ENCODE results near the gene DDI2.
A peak's percentile ranks its signal among the peaks of the same experiment; 100 is the strongest.

DDI2 gene

DNA sequence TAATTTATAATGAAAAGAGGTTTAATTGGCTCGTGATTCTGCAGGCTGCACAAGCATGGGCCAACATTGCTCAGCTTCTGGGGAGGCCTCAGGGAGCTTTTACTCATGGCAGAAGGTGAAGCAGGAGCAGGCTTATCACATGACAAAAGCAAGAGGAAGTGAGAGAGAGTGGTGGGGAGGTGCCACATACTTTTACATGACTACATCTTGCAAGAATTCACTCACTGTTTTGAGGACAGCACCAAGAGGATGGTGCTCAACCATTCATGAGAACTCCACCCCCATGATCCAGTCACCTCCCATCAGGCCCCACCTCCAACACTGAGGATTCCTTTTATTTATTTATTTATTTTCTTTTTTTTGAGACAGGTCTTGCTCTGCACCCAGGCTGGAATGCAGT, 61.3 kb downstream of the DDI2 start:
- H3K4me3 ChIP-seq (ENCODE audit: low read depth, low read length) = no peak overlapping the region
- TF ChIP-seq, protein P1, sequence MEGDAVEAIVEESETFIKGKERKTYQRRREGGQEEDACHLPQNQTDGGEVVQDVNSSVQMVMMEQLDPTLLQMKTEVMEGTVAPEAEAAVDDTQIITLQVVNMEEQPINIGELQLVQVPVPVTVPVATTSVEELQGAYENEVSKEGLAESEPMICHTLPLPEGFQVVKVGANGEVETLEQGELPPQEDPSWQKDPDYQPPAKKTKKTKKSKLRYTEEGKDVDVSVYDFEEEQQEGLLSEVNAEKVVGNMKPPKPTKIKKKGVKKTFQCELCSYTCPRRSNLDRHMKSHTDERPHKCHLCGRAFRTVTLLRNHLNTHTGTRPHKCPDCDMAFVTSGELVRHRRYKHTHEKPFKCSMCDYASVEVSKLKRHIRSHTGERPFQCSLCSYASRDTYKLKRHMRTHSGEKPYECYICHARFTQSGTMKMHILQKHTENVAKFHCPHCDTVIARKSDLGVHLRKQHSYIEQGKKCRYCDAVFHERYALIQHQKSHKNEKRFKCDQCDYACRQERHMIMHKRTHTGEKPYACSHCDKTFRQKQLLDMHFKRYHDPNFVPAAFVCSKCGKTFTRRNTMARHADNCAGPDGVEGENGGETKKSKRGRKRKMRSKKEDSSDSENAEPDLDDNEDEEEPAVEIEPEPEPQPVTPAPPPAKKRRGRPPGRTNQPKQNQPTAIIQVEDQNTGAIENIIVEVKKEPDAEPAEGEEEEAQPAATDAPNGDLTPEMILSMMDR (conservative IDR thresholded peaks at IDR 0.05; ENCODE audit: low read depth, low read length) = no peak
- peak; percentile 90 for DNase-seq (ENCODE audit: low read depth)

DNA sequence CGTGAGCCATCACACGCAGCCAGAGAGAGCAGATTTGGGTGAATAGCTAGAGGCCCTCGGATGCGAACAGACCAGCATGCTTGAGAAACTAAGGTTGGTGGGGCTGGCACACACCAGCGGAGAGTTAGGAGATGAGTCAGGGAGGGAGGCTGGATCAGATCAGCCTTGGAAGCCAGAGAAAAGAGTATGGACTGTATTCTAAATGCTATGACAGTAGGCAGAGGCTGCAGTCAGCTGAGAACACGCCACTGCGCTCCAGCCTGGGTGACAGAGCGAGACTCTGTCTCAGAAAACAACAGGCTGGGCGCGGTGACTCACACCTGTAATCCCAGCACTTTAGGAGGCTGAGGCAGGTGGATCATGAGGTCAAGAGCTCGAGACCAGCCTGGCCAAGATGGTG, 62.9 kb downstream of the DDI2 start:
- no peak overlapping the region for H3K4me3 ChIP-seq (ENCODE audit: low read depth, low read length)
- peak; percentile 62 for DNase-seq (ENCODE audit: low read depth)
- TF ChIP-seq, protein P1 (conservative IDR thresholded peaks at IDR 0.05; ENCODE audit: low read depth, low read length) = no peak

DNA sequence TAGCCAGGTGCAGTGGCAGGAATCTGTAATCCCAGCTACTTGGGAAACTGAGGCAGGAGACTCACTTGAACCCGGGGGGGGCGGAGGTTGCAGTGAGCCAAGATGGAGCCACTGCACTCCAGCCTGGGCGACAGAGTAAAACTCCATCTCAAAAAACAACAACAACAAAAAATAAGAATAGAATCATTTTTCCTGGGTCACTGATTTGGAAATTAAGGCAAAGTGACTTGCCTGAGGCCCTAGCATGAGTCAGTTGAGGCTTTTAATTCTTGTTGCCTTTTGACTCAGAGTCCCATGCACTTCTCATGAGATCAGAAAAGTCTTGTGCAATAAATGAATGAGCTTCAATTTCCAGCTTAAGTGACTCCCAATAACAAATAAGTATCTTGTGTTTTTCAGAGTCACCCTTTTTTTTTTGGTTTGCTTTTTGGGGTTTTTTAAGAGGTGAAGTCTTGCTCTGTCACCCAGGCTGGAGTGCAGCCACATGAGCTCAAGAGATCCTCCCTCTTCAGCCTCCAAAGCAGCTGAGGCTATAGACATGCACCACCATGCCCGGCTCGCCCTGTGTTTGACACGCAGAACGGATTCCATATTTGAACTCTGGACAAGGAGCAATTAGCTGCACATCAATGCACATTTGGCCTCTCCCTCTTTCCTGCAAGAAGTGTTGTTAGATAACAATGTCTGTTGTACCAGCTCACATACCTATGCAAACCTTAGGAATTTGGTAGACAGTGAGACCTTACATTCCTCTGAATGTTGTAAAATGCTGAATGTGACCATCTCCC, 63.5 kb downstream of the DDI2 start:
- no peak overlapping the region for H3K4me3 ChIP-seq (ENCODE audit: low read depth, low read length)
- TF ChIP-seq, protein P1 (conservative IDR thresholded peaks at IDR 0.05; ENCODE audit: low read depth, low read length) = no peak
- DNase-seq (ENCODE audit: low read depth) = peak; percentile 95

GRCh38 chr1:15681349-15682292, 64.4 kb downstream of the DDI2 start:
- no peak for DNase-seq (ENCODE audit: low read depth)

GRCh38 chr1:15682936-15683341, 65.7 kb downstream of the DDI2 start:
- no peak overlapping the region for H3K4me3 ChIP-seq (ENCODE audit: low read depth, low read length)
- TF ChIP-seq, protein P1 (conservative IDR thresholded peaks at IDR 0.05; ENCODE audit: low read depth, low read length) = no peak
- no peak for DNase-seq (ENCODE audit: low read depth)

More at GRCh38 chr1:15681349-15682292, 64.4 kb downstream of the DDI2 start:
- no peak overlapping the region for H3K4me3 ChIP-seq (ENCODE audit: low read depth, low read length)
- TF ChIP-seq, protein P1 (conservative IDR thresholded peaks at IDR 0.05; ENCODE audit: low read depth, low read length) = no peak

DNA sequence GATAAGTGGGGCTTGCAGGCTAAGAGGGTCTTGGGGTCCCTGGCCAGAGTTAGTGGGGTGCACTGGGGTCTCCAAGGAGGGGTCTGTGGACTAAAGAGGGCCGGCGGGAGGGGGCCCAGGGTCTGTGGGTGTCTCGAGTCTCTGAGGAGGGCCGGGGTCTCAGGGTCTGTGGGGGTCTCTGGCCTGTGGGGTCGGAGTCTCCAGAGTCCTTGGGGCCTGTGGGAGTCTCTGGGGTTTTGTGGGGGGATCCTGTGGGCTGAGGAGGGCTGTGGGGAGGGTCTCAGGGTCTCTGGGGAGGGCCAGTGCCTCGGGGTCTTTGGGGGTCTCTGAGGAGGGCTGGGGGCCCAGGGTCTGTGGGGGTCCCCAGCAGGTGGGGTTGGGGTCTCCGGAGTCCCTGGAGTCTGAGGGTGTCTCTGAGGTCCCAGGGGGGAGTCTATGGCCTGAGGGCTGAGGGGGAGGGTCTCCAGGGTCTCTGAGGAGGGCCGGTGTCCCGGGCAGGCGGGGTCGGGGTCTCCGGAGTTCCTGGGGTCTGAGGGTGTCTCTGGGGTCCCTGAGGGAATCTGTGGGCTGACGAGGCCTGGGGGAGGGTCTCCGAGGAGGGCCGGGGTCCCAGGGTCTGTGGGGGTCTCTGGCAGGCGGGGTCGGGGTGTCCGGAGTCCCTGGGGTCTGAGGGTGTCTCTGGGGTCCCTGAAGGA, 66.2 kb downstream of the DDI2 start:
- TF ChIP-seq, protein P1 (conservative IDR thresholded peaks at IDR 0.05; ENCODE audit: low read depth, low read length) = no peak
- peak overlapping the region; percentile 83 for H3K4me3 ChIP-seq (ENCODE audit: low read depth, low read length)
- no peak for DNase-seq (ENCODE audit: low read depth)

Measured in choroid plexus epithelial cell (primary cell).